Esophagus (tissue), 2 donors: ENCODE measurements around the gene MEMO1. TPM values are rescaled to one million over a fixed set of nuclear protein-coding genes. Genes with fewer than 3 reads are reported as not detected.

Experiments
- H3K27ac ChIP-seq, 2 donors: one replicate each; pipeline ENCODE4 v1.5.1; 2013; ENCODE audit warnings: low read depth in 2 of 2, mild to moderate bottlenecking in 2 of 2, inconsistent platforms in 1 of 2, low read length in 1 of 2, moderate library complexity in 1 of 2
- H3K27me3 ChIP-seq, 2 donors: one replicate each; pipeline ENCODE4 v1.6.1; 2013; ENCODE audit warnings: low read length in 2 of 2, control low read depth in 1 of 2, mild to moderate bottlenecking in 1 of 2; ENCODE audit not compliant: insufficient read depth in 2 of 2, control insufficient read depth in 1 of 2
- H3K36me3 ChIP-seq, 2 donors: one replicate each; pipeline ENCODE4 v1.6.1; 2013; ENCODE audit warnings: low read length in 1 of 2; ENCODE audit not compliant: control insufficient read depth in 2 of 2, insufficient read depth in 2 of 2
- H3K4me1 ChIP-seq, 2 donors: one replicate each; pipeline ENCODE4 v1.6.1; 2013; ENCODE audit warnings: low read length in 1 of 2; ENCODE audit not compliant: control insufficient read depth in 2 of 2, insufficient read depth in 2 of 2
- H3K4me3 ChIP-seq, 2 donors: one replicate each; pipeline ENCODE4 v1.5.1; 2013; ENCODE audit warnings: low read length in 2 of 2, mild to moderate bottlenecking in 2 of 2, low read depth in 1 of 2, moderate library complexity in 1 of 2
- H3K9me3 ChIP-seq, 2 donors: one replicate each; pipeline ENCODE4 v1.6.1; 2013; ENCODE audit warnings: mild to moderate bottlenecking in 2 of 2, low read depth in 1 of 2, low read length in 1 of 2, moderate library complexity in 1 of 2; ENCODE audit not compliant: control insufficient read depth in 2 of 2, insufficient read depth in 1 of 2
- WGBS, 2 donors: extraction: QIAGEN DNeasy Blood & Tissue Kit; methylation state at CpG; one replicate each; pipeline ENCODE4 v1.1.7; 2013; 5-methylcytosine and 5-hydroxymethylcytosine counted together
- polyA plus RNA-seq, 2 donors: library from polyadenylated mRNA; stranded (reverse); fragments of 200-250 nt; gene quantifications; one replicate each; pipeline ENCODE4 v1.2.3, GENCODE V29; 2013
- donor health status: healthy with polysubstance abuse.
- donor health status: Bipolar disorder and iron deficiency.

Gene MEMO1
- polyA plus RNA-seq, 2 donors = 50.5 to 73.8 TPM

DNA sequence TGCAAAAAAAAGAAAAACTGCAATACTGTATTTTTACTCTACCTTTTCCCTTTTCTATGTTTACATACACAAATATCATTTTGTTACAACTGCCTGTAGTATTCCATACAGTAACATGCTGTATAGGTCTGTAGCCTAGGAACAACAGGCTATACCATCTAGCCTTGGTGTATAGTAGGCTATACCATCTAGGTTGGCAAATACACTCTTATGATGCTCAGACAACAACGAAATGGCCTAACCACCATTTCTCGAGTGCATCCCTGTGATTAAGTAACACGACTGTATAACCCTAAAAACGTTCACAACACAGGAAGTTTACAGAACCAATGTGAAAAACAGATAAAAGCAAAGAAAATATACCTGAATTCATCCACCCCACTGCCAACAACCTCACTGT is 64.0 kb downstream of the MEMO1 start:
- no peak overlapping the region for H3K4me3 ChIP-seq
- WGBS, 2 donors = 91 to 95% methylated on average over 4 of the region's 4 CpGs
- H3K27me3 ChIP-seq = no peaks in the 10 kb centered on the region
- no peak overlapping the region for H3K27ac ChIP-seq
- H3K9me3 ChIP-seq = no peaks in the 10 kb centered on the region
- peaks cover 0 to 5% of the 10 kb centered on the region in 2 donors for H3K36me3 ChIP-seq
- no peaks in the 10 kb centered on the region for H3K4me1 ChIP-seq

DNA sequence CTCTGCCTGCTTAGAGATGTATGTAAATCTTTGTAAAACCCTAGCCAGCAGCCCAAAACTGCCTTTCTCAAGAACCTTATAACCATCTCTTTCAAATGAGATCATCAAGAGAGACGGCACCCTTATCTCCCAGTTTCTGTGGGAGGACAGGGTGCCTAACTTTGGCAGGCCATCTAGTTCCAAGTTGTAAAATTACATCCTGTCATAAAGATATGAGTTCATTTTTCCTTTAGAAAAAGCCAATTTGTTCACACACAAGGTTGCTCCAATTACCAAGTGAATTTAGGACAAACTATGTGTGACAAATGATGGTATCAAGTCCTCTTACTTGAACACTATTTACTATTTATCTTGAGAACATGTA is 65.3 kb downstream of the MEMO1 start:
- Histone ChIP-seq H3K4me3 (no peak overlapping the region), H3K4me1 (no peaks in the 10 kb centered on the region), H3K9me3 (no peaks in the 10 kb centered on the region), H3K27ac (no peak overlapping the region), H3K36me3 (peaks cover 0 to 5% of the 10 kb centered on the region in 2 donors), H3K27me3 (no peaks in the 10 kb centered on the region)
- 59 to 67% methylated on average over 1 of the region's 1 CpG for WGBS, 2 donors

- Histone ChIP-seq H3K4me3 (no peak overlapping the region), H3K27ac (no peak overlapping the region), H3K9me3 (no peaks in the 10 kb centered on the region), H3K36me3 (peaks cover 0 to 5% of the 10 kb centered on the region in 2 donors), H3K4me1 (no peaks in the 10 kb centered on the region), H3K27me3 (no peaks in the 10 kb centered on the region)
- 86 to 94% methylated on average over 2 of the region's 2 CpGs for WGBS, 2 donors
These were observed 65.8 kb downstream of the MEMO1 start for GRCh38 chr2:31944828-31945571.

DNA sequence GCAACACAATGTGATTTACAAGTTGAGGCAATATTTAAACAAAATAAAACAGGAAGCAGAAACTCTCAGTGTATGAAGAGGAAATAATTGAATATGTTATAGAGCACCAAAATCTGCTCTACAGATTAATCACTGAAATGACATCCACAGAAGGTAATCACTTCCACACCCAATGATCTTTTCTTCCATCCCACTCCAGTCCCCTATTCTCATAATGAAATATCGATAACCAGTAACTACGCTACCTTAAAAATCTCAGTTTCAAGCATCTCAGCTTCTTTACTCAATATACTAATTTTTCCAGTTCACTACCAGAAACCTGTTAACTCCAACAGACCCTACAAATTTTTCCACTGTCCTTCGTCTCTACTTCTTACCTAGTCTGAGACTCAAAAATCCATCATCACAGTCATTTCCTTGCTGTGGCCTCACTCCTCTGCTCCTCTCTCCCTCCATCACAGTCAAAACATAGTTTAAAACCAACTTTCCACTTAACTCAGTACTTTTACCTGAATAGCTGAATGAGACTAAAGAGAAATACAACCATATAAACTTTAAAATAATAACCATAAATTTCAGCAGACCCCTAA is 67.1 kb downstream of the MEMO1 start:
- no peaks in the 10 kb centered on the region for H3K9me3 ChIP-seq
- no peaks in the 10 kb centered on the region for H3K27me3 ChIP-seq
- H3K36me3 ChIP-seq = peaks cover 0 to 5% of the 10 kb centered on the region in 2 donors
- no peaks in the 10 kb centered on the region for H3K4me1 ChIP-seq
- no peak overlapping the region for H3K4me3 ChIP-seq
- WGBS, 2 donors = 91 to 98% methylated on average over 3 of the region's 3 CpGs
- H3K27ac ChIP-seq = no peak overlapping the region

- Histone ChIP-seq H3K27ac (no peak overlapping the region), H3K4me3 (no peak overlapping the region), H3K9me3 (no peaks in the 10 kb centered on the region), H3K4me1 (no peaks in the 10 kb centered on the region), H3K27me3 (no peaks in the 10 kb centered on the region), H3K36me3 (peaks cover 0 to 5% of the 10 kb centered on the region in 2 donors)
- 76 to 89% methylated on average over 1 of the region's 1 CpG for WGBS, 2 donors
These were observed 69.9 kb downstream of the MEMO1 start for GRCh38 chr2:31940920-31941319.

- no peaks in the 10 kb centered on the region for H3K27me3 ChIP-seq
- 96 to 97% methylated on average over 3 of the region's 3 CpGs for WGBS, 2 donors
- no peak overlapping the region for H3K4me3 ChIP-seq
- H3K4me1 ChIP-seq = no peaks in the 10 kb centered on the region
- H3K9me3 ChIP-seq = no peaks in the 10 kb centered on the region
- peaks cover 0 to 2% of the 10 kb centered on the region in 2 donors for H3K36me3 ChIP-seq
- no peak overlapping the region for H3K27ac ChIP-seq
These were observed 73.1 kb downstream of the MEMO1 start for GRCh38 chr2:31937741-31938140.

DNA sequence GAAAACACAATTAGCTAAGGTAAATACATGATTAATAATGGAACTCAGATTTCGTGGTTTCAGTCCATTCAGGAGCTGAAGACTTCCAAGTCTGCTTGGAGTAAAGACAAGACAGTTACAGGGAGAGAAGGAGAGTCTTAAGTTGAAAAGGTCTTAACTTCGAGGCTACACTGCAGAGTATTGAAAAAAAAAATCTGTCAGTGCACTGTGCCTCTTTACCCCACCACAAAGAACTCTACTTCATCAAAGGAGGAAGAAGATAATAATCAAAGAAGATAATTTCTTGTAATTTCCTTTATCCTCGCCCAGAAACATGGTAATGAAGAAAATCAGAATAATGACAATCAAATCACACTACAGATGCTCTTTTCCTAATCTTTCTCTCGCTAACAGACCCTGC is 75.4 kb downstream of the MEMO1 start:
- Histone ChIP-seq H3K9me3 (no peaks in the 10 kb centered on the region), H3K36me3 (no peaks in the 10 kb centered on the region), H3K27me3 (no peaks in the 10 kb centered on the region), H3K4me1 (no peaks in the 10 kb centered on the region), H3K4me3 (no peak overlapping the region), H3K27ac (no peak overlapping the region)
- WGBS, 2 donors = 85 to 87% methylated on average over 4 of the region's 4 CpGs

DNA sequence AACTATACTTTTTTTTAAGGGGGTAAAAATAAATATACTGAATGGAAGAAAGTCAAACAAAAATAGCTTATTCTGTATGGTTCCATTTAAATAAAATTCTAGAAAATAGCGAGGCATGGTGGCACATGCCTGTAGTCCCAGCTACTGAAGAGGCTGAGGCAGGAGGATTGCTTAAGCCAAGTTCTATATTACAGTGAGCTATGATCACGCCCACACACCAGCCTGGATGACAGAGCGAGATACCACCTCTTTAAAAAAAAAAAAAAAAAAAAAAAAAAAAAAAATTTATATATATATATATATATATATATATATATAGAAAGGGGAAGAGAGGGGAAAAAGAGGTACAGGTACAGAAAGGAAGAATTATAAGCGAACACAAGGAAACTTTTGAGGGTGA is 77.7 kb downstream of the MEMO1 start:
- Histone ChIP-seq H3K4me3 (no peak overlapping the region), H3K9me3 (no peaks in the 10 kb centered on the region), H3K4me1 (no peaks in the 10 kb centered on the region), H3K36me3 (no peaks in the 10 kb centered on the region), H3K27ac (no peak overlapping the region), H3K27me3 (no peaks in the 10 kb centered on the region)
- WGBS, 2 donors = 97% methylated on average over 4 of the region's 4 CpGs

GRCh38 chr2:31932589-31932988 is 78.2 kb downstream of the MEMO1 start:
- H3K27ac ChIP-seq = no peak overlapping the region
- H3K4me1 ChIP-seq = no peaks in the 10 kb centered on the region
- no peaks in the 10 kb centered on the region for H3K9me3 ChIP-seq
- no peak overlapping the region for H3K4me3 ChIP-seq
- 89% methylated on average over 5 of the region's 5 CpGs for WGBS, 2 donors
- no peaks in the 10 kb centered on the region for H3K36me3 ChIP-seq
- no peaks in the 10 kb centered on the region for H3K27me3 ChIP-seq

GRCh38 chr2:31931916-31932315 is 78.9 kb downstream of the MEMO1 start:
- Histone ChIP-seq H3K36me3 (no peaks in the 10 kb centered on the region), H3K27me3 (no peaks in the 10 kb centered on the region), H3K4me1 (no peaks in the 10 kb centered on the region), H3K9me3 (no peaks in the 10 kb centered on the region), H3K4me3 (no peak overlapping the region), H3K27ac (no peak overlapping the region)
- WGBS, 2 donors = 95% methylated on average over 4 of the region's 4 CpGs
